Measurements from ENCODE around the gene TXNDC17. TPM values are rescaled to one million over a fixed set of nuclear protein-coding genes. Genes with fewer than 3 reads are reported as not detected.
"Not testable (repeated sequence)": the region's sequence is repeated elsewhere in the genome, so short reads cannot be mapped to it uniquely, and the experiment has no call there.

The TXNDC17 gene
- total RNA-seq, 2 donors from 2014 or later: 67.7 to 131 TPM

DNA sequence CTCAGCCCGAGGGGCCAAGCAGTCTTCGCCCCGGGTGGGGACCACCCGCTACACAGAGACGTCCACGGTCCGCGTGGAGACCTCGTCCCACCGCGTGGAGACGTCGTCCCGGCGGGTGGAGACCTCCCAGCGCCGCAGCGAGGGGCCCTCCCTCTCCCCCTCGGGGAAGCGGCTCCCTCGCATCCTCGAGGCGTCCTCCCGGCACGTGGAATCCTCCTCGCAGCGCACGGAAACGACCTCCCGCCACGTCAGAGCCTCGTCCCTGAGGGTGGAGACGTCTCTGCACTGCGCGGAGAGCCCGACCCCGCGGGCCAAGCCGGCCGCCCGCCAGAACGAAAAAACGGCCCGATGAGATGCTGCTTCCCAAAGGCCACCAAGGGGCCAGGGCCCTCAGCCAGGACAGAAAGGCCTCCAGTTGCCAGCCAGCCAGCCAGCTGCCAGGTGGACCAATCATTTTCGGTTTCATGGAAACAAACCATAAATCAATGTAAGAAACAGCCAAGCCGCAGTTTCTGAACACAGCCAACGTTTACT is 11.1 kb downstream of the TXNDC17 start:
- H3K9me3 Mint-ChIP-seq: no peaks in the 10 kb centered on the region
- H3K27ac Mint-ChIP-seq: peak overlapping the region in 1 of 2 donors; percentile 65
- ATAC-seq (peak; percentile 14 to 21), DNase-seq (ENCODE audit: low spot score in 2 of 2) (peak in 1 of 2 donors; percentile 46)
- H3K36me3 Mint-ChIP-seq: peaks cover 13 to 21% of the 10 kb centered on the region in 2 donors

DNA sequence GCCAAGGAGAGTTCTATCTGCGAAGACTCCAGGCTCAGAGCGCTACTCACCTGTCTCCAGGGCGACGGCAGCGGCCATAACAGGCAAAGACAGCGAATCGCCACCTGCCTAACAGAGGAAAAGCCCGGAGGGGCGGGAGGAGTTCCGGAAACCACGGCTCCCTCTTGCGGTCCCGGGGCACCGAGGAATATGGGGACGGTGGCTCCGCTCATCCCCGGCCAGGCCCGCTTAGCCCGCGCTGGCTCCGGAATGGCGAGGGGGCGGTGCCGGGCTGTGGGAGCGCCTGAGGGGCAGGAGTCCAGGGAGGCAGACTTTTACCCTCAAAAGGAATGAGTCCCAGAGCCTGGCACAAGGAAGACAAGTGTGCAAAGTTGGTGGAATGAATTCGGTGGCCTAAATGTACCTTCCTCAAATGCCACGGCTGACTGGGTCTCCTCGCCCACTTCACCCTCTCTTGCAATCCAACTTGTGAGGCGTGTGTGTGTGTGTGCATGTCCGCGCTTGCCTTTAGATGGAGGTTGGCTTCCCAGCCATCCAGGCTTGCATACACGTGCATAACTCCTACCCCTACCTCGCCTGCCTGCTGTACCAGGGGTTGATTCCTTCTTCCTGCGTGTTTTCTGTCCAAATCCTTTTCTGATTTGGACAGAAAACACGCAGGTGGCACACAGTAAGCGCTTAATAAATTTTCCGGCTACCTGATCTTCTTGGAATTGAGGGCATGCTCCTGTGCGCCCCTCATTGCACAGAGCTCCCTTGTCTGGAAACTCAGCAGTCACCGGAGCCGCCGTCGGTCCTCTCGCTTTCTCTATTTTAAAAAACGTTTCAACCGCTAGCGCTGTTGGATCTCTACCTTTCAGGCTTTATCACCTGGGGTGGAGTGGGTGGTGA is 14.2 kb downstream of the TXNDC17 start:
- Mint-ChIP-seq H3K27ac (no peak overlapping the region), H3K9me3 (no peaks in the 10 kb centered on the region), H3K36me3 (peaks cover 6 to 20% of the 10 kb centered on the region in 2 donors)
- DNase-seq (ENCODE audit: low spot score in 2 of 2) (no peak), ATAC-seq (no peak)

DNA sequence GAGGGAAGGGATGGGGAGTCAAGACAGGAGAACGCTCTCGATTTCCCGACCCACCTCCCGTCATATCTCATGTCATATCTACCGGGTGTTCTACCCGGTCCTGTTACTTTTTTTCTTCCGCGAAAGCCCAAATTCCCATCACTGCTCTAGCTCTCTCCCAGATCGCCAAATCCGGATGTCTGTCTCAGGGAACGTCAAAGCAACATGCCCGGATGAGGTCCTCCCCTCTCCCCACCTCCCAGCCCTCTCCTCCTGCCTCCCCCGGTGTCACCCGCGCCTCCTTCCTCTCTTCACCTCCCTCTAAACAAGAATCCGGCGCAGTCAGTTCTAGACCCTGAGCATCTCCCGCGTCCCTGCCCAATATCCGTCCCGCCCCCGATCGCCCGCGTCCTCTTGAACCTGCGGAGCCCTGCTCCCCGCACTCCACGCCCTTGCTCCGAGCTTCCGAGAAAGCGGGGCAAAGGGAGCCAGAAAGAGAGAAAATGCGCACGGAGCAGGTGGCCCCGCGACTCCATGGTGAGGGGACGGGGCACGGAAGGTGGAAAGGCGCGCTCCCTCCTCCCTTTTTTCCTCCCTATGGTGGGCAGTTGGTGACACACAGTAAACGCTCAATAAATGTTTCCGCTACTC is 15.0 kb downstream of the TXNDC17 start:
- H3K9me3 Mint-ChIP-seq; ATAC-seq; DNase-seq (ENCODE audit: low spot score in 2 of 2): not testable (repeated sequence)
- H3K36me3 Mint-ChIP-seq: peaks cover 6 to 14% of the 10 kb centered on the region in 2 donors
- H3K27ac Mint-ChIP-seq: peak overlapping the region in 1 of 2 donors; percentile 69

DNA sequence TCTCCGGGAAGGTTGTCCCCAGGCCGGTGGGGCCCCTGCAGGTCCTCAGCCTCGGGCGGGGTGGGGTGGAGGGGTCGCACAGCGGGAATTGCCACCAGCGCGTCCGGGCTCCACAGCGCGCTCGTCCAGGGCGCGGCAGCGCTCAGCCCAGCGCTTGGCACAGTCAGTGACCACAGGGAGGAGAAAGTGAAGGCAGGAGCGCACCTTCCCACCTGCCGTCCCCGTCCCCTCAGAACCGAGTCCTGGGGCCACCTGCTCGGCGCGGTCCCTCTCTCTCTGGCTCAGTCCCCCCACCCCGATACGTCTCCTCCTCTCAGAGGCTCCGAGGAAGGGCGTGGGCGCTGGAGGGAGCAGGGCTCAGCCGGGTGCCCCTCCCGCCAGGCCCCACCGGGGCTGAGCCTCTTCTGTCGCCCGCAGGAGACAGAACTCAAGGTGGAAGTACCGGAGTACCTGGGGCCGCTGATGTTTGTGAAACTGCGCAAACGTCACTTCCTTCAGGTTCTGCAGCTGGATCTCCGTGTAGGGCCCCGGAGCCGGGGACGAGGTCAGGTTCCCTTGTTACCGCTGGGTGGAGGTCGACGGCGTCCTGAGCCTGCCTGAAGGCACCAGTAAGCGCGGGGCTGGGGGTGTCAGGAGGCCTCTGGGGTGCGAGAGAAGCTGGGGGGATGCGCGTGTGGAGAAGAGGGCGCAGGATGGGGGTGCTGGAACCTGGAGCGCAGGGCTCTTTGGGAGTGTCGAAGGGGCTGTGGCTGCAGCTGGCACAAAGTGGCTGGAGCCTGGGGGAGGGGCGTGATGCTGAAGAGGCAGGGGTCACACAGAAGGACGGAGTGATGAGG is 16.2 kb downstream of the TXNDC17 start:
- peak overlapping the region; percentile 80 to 89 for H3K27ac Mint-ChIP-seq
- not testable (repeated sequence) for H3K36me3 Mint-ChIP-seq, H3K9me3 Mint-ChIP-seq
- peak in 1 of 2 donors; percentile 57 for DNase-seq (ENCODE audit: low spot score in 2 of 2)
- peak; percentile 77 to 80 for ATAC-seq

DNA sequence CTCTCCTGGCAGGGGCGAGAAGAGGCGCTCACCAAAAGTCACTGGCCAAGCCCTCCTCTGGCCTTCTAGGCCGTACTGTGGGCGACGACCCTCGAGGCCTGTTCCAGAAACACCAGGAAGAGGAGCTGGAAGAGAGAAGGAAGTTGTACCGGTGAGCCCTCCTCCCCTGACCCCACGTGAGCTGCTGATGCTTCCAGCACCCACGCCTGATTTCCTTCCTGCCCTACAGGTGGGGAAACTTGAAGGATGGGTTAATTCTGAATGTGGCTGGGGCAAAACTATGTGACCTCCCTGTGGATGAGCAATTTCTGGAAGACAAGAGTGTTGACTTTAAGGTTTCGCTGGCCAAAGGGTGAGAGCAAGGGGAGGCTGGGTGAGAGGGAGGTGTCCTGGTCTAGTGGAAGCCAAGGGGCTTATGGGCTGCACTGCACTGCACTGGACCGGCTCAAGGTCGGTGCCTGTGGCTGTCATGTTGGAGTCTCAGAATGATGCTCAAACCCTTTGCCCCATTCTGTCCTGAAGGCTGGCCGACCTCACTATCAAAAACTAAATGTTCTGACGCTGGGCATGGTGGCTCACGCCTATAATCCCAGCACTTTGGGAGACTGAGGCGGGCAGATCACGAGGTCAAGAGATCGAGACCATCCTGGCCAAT is 16.9 kb downstream of the TXNDC17 start:
- Mint-ChIP-seq H3K36me3 (no peaks in the 10 kb centered on the region), H3K9me3 (no peaks in the 10 kb centered on the region), H3K27ac (peak overlapping the region; percentile 80 to 89)
- DNase-seq (ENCODE audit: low spot score in 2 of 2) (no peak), ATAC-seq (peak in 1 of 2 donors; percentile 59)

DNA sequence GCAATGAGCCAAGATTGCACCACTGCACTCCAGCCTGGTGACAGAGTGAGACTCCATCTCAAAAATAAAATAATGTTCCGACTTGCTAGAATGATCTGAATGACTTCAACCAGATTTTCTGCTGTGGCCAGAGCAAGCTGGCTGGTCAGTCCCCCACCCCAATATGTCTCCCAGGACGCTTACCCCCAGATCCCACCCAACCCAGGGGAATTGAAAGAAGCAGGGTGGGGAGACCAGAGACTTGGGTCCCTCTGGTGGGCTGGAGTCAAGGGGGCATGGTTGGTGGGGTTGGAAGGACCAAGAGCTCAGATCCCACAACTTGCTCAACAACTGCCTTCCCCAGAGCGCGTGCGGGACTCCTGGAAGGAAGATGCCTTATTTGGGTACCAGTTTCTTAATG is 17.6 kb downstream of the TXNDC17 start:
- H3K27ac Mint-ChIP-seq: peak overlapping the region in 1 of 2 donors; percentile 89
- H3K9me3 Mint-ChIP-seq; DNase-seq (ENCODE audit: low spot score in 2 of 2); ATAC-seq; H3K36me3 Mint-ChIP-seq: not testable (repeated sequence)

DNA sequence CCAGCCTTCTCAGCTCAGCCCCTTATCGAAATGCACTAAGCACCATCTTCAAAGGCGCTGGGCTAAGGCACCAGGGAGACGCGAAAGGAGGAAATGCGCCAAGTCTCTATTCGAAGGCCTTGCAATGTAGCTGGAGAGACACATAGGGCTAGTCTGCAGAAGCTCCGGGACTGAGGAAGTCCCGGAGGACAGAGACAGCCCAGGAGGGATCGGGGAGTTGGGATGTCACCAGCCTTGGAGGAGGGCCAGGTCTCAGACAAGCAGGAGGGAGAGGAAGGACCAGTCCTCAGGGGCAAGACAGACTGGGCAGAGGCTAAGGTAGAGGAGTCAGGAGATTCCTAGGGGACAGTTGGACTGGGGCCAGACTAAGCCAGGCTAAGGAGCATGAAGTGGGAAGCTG is 19.2 kb downstream of the TXNDC17 start:
- H3K9me3 Mint-ChIP-seq: no peaks in the 10 kb centered on the region
- no peak for DNase-seq (ENCODE audit: low spot score in 2 of 2)
- ATAC-seq: no peak
- no peaks in the 10 kb centered on the region for H3K36me3 Mint-ChIP-seq
- H3K27ac Mint-ChIP-seq: peak overlapping the region in 1 of 2 donors; percentile 55

DNA sequence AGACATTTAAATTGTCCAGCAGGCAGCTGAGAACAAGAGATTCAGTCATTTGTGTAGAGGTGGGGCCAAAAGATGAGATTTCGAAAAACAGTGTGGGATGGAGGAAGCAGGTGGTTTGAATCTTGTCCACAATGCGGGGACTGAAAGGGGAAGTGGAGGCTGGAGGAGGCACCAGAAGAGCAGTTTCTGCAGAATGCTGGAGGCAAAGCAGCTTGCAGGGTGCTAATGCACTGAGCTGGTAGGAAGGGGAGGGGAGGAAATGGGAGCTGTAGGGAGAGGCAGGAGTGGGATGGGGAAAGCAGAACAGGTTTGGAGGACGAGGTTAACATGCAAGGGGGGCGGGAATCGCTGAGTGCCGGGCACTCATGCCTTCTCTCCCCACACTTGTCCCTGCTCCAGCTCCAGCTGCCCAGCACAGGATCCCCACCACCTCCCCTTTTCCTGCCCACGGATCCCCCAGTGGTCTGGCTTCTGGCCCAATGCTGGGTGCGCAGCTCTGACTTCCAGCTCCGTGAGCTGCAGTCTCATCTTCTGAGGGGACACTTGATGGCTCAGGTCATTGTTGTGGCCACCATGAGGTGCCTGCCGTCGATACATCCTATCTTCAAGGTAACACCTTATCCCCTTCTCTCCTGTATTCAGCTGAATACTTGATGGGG is 20.1 kb downstream of the TXNDC17 start:
- DNase-seq (ENCODE audit: low spot score in 2 of 2) (no peak), ATAC-seq (peak in 1 of 2 donors; percentile 60)
- Mint-ChIP-seq H3K9me3 (no peaks in the 10 kb centered on the region), H3K36me3 (no peaks in the 10 kb centered on the region), H3K27ac (no peak overlapping the region)

DNA sequence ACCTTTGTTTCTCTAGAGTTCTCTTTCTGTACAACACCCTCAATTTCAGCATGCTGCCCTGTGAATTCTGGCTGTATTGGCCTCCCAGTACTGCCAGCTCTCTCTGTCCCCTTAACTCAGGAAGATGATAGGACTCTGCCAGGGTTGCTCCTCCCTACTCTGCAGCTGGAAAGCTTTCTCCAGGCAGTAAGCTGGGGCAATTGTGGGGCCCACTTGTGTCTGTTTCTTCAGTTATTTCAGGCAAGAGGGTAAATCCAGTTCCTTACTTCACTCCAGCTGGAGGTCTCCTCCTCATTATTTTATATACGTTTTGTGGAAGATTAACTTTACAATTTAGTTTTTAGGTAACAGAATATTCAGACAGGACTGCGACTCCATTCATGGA is 20.6 kb downstream of the TXNDC17 start:
- DNase-seq (ENCODE audit: low spot score in 2 of 2) (no peak), ATAC-seq (no peak)
- Mint-ChIP-seq H3K36me3 (no peaks in the 10 kb centered on the region), H3K9me3 (no peaks in the 10 kb centered on the region), H3K27ac (no peak overlapping the region)

DNA sequence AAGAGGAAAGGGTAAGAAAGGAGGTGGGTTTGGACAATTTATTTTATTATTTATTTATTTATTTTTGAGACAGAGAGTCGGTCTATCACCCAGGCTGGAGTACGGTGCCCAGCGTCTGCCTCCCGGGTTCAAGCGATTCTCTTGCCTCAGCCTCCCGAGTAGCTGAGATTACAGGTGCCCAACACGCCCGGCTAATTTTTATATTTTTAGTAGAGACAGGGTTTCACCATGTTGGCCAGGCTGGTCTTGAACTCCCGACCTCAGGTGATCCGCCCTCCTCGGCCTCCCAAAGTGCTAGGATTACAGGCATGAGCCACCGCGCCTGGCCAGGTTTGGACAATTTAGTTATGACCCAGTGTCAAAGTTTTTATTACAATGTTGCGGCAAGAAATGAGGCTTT is 22.3 kb downstream of the TXNDC17 start:
- not testable (repeated sequence) for H3K9me3 Mint-ChIP-seq, H3K36me3 Mint-ChIP-seq

DNA sequence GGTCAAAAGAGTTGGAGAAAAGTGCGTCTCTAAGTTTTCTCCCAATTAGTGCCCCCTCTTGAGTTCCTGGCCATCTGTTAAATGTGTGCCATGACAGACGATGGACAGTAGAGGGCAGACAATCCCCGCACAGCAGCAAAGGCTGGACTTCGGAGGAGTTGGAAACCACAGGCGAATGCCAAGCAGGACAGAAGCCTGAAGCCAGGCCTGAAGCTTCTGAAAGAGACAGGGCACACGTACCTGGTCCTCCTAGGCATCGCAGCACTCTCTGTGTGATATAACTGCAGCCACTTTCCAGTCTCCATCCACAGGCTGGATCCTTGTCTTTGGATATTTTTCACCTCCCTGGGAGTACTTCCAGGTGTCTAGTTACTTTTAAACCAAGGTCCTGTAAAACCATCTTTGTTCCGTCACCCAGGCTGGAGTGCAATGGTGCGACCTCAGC is 25.2 kb downstream of the TXNDC17 start:
- peak in 1 of 2 donors; percentile 48 for DNase-seq (ENCODE audit: low spot score in 2 of 2)
- Mint-ChIP-seq H3K27ac (no peak overlapping the region), H3K9me3 (no peaks in the 10 kb centered on the region), H3K36me3 (no peaks in the 10 kb centered on the region)
- ATAC-seq: peak; percentile 75 to 78

More for the DNA sequence above, 22.3 kb downstream of the TXNDC17 start:
- ATAC-seq; DNase-seq (ENCODE audit: low spot score in 2 of 2); H3K27ac Mint-ChIP-seq: not testable (repeated sequence)

DNA sequence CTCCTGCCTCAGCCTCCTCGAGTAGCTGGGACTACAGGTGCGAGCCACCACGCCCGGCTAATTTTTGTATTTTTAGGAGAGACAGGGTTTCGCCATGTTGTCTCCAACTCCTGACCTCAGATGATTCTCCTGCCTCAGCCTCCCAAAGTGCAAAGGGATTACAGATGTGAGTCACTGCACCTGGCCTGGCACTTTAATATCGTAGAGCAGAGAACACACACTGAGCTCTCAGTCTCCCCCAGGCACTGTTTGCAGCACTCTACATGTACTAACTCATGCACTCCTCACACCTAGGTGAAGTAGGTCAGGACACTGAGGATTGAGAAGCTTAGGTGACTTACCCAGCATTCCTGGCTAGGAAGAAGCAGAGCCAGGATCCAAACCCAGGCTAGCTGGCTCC is 25.7 kb downstream of the TXNDC17 start:
- DNase-seq (ENCODE audit: low spot score in 2 of 2) (no peak), ATAC-seq (no peak)
- no peaks in the 10 kb centered on the region for H3K36me3 Mint-ChIP-seq
- no peak overlapping the region for H3K27ac Mint-ChIP-seq
- H3K9me3 Mint-ChIP-seq: no peaks in the 10 kb centered on the region

DNA sequence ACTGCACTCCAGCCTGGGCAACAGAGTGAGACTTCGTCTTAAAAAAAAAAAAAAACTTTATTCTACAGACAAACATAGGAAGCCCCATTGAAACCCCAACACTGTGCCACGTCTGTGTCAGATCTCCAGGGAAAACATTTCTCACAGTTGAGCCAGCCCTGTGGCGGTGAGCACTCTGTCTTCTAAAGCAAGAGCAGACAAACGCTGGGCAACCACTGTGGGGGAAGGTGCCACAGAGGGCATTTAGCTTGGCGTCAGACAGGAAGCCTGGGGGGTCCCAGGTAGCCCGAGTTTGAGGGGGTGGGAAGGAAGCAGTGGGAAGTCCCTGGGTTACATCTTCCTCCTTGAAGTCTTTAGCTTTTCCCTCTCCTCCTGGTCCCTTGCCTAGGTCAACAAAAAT is 26.7 kb downstream of the TXNDC17 start:
- Mint-ChIP-seq H3K9me3 (no peaks in the 10 kb centered on the region), H3K36me3 (no peaks in the 10 kb centered on the region), H3K27ac (no peak overlapping the region)
- DNase-seq (ENCODE audit: low spot score in 2 of 2) (no peak), ATAC-seq (no peak)

DNA sequence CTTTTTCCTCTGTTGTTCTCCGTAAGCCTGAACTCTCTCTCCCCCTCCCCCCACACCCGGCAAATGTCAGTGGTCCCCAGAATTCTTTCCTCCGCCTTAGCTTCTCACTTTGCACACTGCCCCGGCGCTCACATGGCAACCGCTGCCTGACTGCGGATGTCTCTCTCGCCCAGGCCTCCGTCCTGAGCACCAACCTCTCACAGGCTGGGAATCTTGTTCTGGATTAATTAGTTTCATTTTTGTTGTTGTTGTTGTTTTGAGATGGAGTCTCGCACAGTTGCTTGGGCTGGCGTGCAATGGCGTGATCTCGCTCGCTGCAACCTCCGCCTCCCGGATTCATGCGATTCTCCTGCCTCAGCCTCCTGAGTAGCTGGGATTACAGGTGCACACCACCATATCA is 27.4 kb downstream of the TXNDC17 start:
- Mint-ChIP-seq H3K9me3 (no peaks in the 10 kb centered on the region), H3K36me3 (no peaks in the 10 kb centered on the region), H3K27ac (no peak overlapping the region)
- no peak for ATAC-seq
- DNase-seq (ENCODE audit: low spot score in 2 of 2): no peak

DNA sequence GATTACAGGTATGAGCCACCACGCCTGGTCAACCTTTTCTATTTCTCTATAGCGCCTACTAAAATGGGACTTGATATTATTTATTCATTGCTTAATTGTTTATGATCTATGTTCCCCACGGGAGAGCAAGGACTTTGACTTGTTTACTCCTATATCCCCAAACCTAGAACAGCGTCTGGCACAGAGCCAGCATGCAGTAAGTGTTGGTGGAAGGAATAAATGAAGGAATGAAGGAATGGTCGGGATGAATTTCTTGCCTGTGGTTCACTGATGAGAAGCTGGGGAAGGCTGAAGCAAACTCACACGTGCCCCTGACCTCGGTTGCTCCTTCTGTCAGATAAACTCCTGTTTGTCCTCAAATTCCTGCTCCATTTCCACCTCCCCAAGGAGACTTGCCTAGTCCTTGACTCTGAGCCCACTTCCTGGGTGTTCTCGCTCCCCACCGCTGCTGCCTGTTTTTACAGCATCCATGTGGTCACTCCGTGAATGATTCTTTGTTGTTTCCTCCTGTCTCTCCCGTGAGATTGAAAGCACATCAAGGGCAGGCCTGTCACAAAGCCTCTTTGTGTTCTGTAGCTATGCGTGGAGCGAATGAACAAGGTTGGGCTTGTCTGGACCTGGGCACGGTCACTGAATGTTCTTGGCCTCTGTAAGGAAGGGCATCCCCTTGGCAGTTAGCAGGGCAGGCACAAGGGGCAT is 28.0 kb downstream of the TXNDC17 start:
- H3K9me3 Mint-ChIP-seq: no peaks in the 10 kb centered on the region

More for the DNA sequence above, 28.0 kb downstream of the TXNDC17 start:
- DNase-seq (ENCODE audit: low spot score in 2 of 2) (no peak), ATAC-seq (no peak)
- Mint-ChIP-seq H3K36me3 (no peaks in the 10 kb centered on the region), H3K27ac (no peak overlapping the region)

All from activated naive CD4-positive, alpha-beta T cell treated with anti-CD3 and anti-CD28 coated beads, Interleukin-2, amount 50 U/mL, for 72 hours (primary cell).